ENCODE results near the gene ZNF692. TPM values are rescaled to one million over a fixed set of nuclear protein-coding genes. Genes with fewer than 3 reads are reported as not detected.
"Not testable (repeated sequence)": the region's sequence is repeated elsewhere in the genome, so short reads cannot be mapped to it uniquely, and the experiment has no call there.

Gene ZNF692
- polyA plus RNA-seq, 12 donors: 22.6 to 54.3 (median 26.1) TPM; not detected in 1

GRCh38 chr1:248810727-248811513 lies 48.0 kb downstream of the ZNF692 start:
- no peak for DNase-seq

- no peak for DNase-seq
Measured at GRCh38 chr1:248810000-248810726, 48.7 kb downstream of the ZNF692 start.

- no peak for DNase-seq
Measured at GRCh38 chr1:248808876-248809275, 50.0 kb downstream of the ZNF692 start.

- no peak for DNase-seq
Measured at GRCh38 chr1:248807067-248807737, 51.7 kb downstream of the ZNF692 start.

- DNase-seq: no peak
Measured at GRCh38 chr1:248805876-248806275, 53.0 kb downstream of the ZNF692 start.

- DNase-seq: no peak
Measured at GRCh38 chr1:248804771-248805681, 53.9 kb downstream of the ZNF692 start.

GRCh38 chr1:248803501-248803900 lies 55.4 kb downstream of the ZNF692 start:
- not testable (repeated sequence) for DNase-seq

- no peak for DNase-seq
Measured at GRCh38 chr1:248802454-248802853, 56.4 kb downstream of the ZNF692 start.

- DNase-seq: no peak
Measured at GRCh38 chr1:248800459-248800858, 58.4 kb downstream of the ZNF692 start.

Other genes starting within 250 kb of the ZNF692 start
- gene OR2T11, start 224.0 kb downstream of the ZNF692 start, polyA plus RNA-seq (ENCODE audit: insufficient read length in 12 of 12): under 1 TPM in 1 of 12 donors, not detected in 11; 0.04 TPM
- not detected for gene OR2T35, start 213.8 kb downstream of the ZNF692 start, polyA plus RNA-seq (ENCODE audit: insufficient read length in 12 of 12)
- gene OR2T27, start 203.6 kb downstream of the ZNF692 start, polyA plus RNA-seq (ENCODE audit: insufficient read length in 12 of 12): not detected
- gene OR14I1, start 156.3 kb downstream of the ZNF692 start, polyA plus RNA-seq (ENCODE audit: insufficient read length in 12 of 12): not detected
- gene LYPD8, start 103.3 kb downstream of the ZNF692 start, polyA plus RNA-seq (ENCODE audit: insufficient read length in 12 of 12): not detected
- gene SH3BP5L, start 33.2 kb downstream of the ZNF692 start, polyA plus RNA-seq (ENCODE audit: insufficient read length in 12 of 12): 10 to 100 TPM in 11 of 12 donors, not detected in 1; 16.1 to 22.1 (median 18.2) TPM
- 10 to 100 TPM in 11 of 12 donors, not detected in 1; 12.1 to 19.0 (median 15.7) TPM for gene ZNF672, start 20.9 kb downstream of the ZNF692 start, polyA plus RNA-seq (ENCODE audit: insufficient read length in 12 of 12)
- gene PGBD2, start 47.1 kb upstream of the ZNF692 start, polyA plus RNA-seq (ENCODE audit: insufficient read length in 12 of 12): 1 to 10 TPM in 10 of 12 donors, not detected in 2; 4.4 to 6.3 (median 5.5) TPM

Measured in muscle of arm (tissue), 12 donors.